Effector memory CD4-positive, alpha-beta T cell (primary cell): Measurements from ENCODE around the gene EPN1.

Experiments used
- DNase-seq, 3 donors: peaks; one replicate each; pipeline ENCODE4 v3.0.0-alpha.2; 2020
- H3K27ac ChIP-seq: 2 replicates; pipeline ENCODE4 v1.7.0; 2013; ENCODE audit warnings: mild to moderate bottlenecking, low read length, moderate library complexity; ENCODE audit not compliant: insufficient read depth, poor library complexity, severe bottlenecking
- H3K27me3 ChIP-seq: replicated peaks from 2 replicates; pipeline ENCODE4 v1.7.0; 2013; ENCODE audit warnings: mild to moderate bottlenecking, low read length; ENCODE audit not compliant: insufficient read depth, control insufficient read depth, poor library complexity, severe bottlenecking
- H3K36me3 ChIP-seq: 2 replicates; pipeline ENCODE4 v1.7.0; 2013; ENCODE audit warnings: mild to moderate bottlenecking, low read length, moderate library complexity; ENCODE audit not compliant: control insufficient read depth, insufficient read depth
- H3K4me1 ChIP-seq: 2 replicates; pipeline ENCODE4 v1.7.0; 2013; ENCODE audit warnings: low read length, mild to moderate bottlenecking; ENCODE audit not compliant: control insufficient read depth, insufficient read depth, poor library complexity, severe bottlenecking
- H3K4me3 ChIP-seq: 2 replicates; pipeline ENCODE4 v1.7.0; 2013; ENCODE audit warnings: low read length, low read depth, mild to moderate bottlenecking; ENCODE audit not compliant: insufficient read depth, poor library complexity, severe bottlenecking
- H3K9me3 ChIP-seq: 2 replicates; pipeline ENCODE4 v1.7.0; 2013; ENCODE audit warnings: mild to moderate bottlenecking, low read length, moderate library complexity; ENCODE audit not compliant: control insufficient read depth

EPN1 gene

GRCh38 chr19:55670280-55671053, 4.6 kb upstream of the EPN1 start:
- H3K4me3 ChIP-seq = no peak overlapping the region
- H3K4me1 ChIP-seq = peaks cover 4% of the 10 kb centered on the region
- H3K27ac ChIP-seq = no peak overlapping the region
- DNase-seq = no peak
- H3K27me3 ChIP-seq = no peaks in the 10 kb centered on the region
- H3K36me3 ChIP-seq = peaks cover 65% of the 10 kb centered on the region
- no peaks in the 10 kb centered on the region for H3K9me3 ChIP-seq

DNA sequence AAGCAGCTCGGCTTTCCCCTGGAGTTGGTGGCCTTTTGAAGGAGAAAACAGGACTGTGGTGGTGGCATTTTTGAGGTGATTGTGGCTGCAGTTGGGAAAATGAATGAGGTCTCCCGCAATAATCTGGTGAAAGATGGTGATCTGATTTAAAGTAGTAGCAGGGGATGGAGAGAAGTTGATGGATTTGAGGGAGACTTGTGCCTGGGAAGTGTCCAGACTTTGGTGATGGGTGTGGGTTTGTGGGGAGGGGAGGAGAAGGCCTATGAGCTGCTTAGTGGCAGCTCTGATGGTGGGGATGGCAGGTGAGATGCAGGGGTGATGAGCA, 4.0 kb upstream of the EPN1 start:
- H3K9me3 ChIP-seq = no peaks in the 10 kb centered on the region
- peaks cover 60% of the 10 kb centered on the region for H3K36me3 ChIP-seq
- no peak for DNase-seq
- H3K4me3 ChIP-seq = no peak overlapping the region
- peaks cover 9% of the 10 kb centered on the region for H3K4me1 ChIP-seq
- H3K27ac ChIP-seq = no peak overlapping the region
- no peaks in the 10 kb centered on the region for H3K27me3 ChIP-seq

DNA sequence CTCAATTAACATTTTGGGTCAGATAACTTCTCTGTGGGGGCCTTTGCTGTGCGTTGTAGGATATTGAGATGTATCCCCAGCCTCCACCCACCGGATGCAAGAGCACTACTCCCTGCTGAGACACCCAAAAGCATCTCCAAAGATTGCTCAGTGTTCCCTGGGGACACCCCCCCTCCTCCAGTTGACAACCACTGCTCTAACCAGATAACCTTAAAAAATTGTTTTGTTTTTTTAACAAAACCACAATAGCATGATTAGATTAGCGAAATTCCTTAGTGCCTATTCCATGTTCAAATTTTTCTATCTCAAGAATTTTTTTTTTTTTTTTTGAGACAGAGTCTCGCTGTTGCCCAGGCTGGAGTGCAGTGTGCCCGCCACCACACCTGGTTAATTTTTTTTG, 2.6 kb upstream of the EPN1 start:
- H3K36me3 ChIP-seq = peaks cover 46% of the 10 kb centered on the region
- H3K27me3 ChIP-seq = no peaks in the 10 kb centered on the region
- no peak overlapping the region for H3K4me3 ChIP-seq
- peaks cover 20% of the 10 kb centered on the region for H3K4me1 ChIP-seq
- DNase-seq = no peak
- no peaks in the 10 kb centered on the region for H3K9me3 ChIP-seq
- H3K27ac ChIP-seq = no peak overlapping the region

DNA sequence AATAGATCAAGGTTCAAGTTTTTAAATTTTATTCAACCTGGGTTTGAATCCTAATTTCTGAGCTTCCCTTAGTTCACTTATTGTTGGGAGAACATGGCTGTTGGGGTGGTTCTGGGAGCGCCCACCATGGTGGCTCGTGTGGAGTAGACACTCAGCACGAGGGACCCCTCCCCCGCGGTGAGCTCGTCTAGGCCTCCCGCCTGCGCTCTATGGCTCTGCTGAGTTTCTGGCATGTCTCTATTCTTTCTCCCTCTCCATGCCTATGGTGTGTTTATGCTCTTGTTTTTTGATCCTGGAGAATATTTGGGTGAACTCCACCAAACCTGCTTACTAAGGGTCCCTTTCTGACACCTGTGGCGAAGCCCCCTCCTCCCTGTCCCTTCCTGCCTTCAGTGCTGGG, 1.6 kb upstream of the EPN1 start:
- peaks cover 43% of the 10 kb centered on the region for H3K36me3 ChIP-seq

DNA sequence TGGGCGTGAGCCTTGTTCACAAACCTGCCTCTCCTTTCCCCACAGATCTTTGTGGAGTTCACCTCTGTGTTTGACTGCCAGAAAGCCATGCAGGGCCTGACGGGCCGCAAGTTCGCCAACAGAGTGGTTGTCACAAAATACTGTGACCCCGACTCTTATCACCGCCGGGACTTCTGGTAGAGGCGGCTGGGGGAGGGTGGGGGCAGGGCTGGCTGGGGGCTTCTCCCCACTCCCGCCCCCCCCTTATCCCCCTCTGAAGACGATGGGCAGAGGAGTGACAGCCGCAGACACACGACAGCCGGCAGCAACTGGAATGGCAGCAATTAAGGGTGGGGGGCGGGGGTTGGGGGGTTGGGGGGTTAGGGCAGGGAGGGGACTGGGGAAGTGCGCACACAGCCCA, 1.1 kb upstream of the EPN1 start:
- DNase-seq = no peak
- Histone ChIP-seq H3K4me3 (no peak overlapping the region), H3K27me3 (no peaks in the 10 kb centered on the region), H3K9me3 (no peaks in the 10 kb centered on the region), H3K27ac (peak overlapping the region; percentile 14), H3K36me3 (peaks cover 43% of the 10 kb centered on the region), H3K4me1 (peaks cover 24% of the 10 kb centered on the region)

More for the DNA sequence above, 1.6 kb upstream of the EPN1 start:
- Histone ChIP-seq H3K9me3 (no peaks in the 10 kb centered on the region), H3K27me3 (no peaks in the 10 kb centered on the region), H3K4me1 (peaks cover 24% of the 10 kb centered on the region), H3K27ac (peak overlapping the region; percentile 14), H3K4me3 (no peak overlapping the region)
- DNase-seq = no peak

DNA sequence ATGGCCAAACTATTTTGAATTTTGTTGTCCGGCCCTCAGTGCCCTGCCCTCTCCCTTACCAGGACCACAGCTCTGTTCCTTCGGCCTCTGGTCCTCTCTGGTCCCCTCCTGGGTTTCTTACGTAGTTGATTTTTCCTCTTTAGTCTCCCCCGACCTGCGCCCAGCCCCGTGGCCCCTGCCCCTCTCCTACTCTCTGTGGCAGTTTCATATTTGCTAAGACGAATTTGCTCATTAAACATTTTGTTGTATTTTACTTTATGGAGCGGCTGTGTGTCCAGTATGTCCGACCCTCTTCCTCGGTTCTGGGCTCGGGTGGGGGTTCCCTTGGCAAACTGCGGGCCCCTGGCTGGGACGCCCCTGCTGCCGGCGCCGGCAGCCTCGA, 576 bp upstream of the EPN1 start:
- Histone ChIP-seq H3K36me3 (peaks cover 43% of the 10 kb centered on the region), H3K4me3 (peak overlapping the region; percentile 48), H3K4me1 (peaks cover 24% of the 10 kb centered on the region), H3K27ac (peak overlapping the region; percentile 72), H3K27me3 (no peaks in the 10 kb centered on the region), H3K9me3 (no peaks in the 10 kb centered on the region)
- no peak for DNase-seq

GRCh38 chr19:55675661-55676354, 782 bp downstream of the EPN1 start:
- peaks cover 24% of the 10 kb centered on the region for H3K4me1 ChIP-seq
- H3K36me3 ChIP-seq = peaks cover 43% of the 10 kb centered on the region
- H3K27ac ChIP-seq = peak overlapping the region; percentile 72
- DNase-seq = no peak
- no peaks in the 10 kb centered on the region for H3K9me3 ChIP-seq
- peak overlapping the region; percentile 48 for H3K4me3 ChIP-seq
- H3K27me3 ChIP-seq = no peaks in the 10 kb centered on the region

DNA sequence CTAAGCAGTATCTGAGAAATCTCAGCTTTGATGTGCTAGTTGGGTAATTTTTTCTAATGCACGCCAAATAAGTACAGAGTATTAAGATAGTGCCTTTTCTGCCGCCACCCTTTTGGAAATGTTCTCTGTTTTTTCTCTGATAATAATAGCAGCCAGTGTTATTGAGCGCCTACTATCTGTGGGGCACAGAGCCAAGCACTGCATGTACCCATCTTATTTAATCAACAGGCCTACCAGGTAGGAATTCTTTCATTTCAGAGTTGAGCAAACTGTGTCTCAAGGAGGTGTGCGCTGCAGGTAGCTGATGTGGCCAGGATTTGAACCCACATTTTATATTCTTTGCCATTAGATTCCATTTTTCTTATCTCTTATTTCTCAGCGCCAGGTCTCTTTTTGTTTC, 1.4 kb downstream of the EPN1 start:
- H3K36me3 ChIP-seq = peaks cover 42% of the 10 kb centered on the region
- no peaks in the 10 kb centered on the region for H3K9me3 ChIP-seq
- peak overlapping the region; percentile 13 for H3K4me3 ChIP-seq
- no peak for DNase-seq
- no peak overlapping the region for H3K27ac ChIP-seq
- peaks cover 24% of the 10 kb centered on the region for H3K4me1 ChIP-seq
- H3K27me3 ChIP-seq = no peaks in the 10 kb centered on the region

DNA sequence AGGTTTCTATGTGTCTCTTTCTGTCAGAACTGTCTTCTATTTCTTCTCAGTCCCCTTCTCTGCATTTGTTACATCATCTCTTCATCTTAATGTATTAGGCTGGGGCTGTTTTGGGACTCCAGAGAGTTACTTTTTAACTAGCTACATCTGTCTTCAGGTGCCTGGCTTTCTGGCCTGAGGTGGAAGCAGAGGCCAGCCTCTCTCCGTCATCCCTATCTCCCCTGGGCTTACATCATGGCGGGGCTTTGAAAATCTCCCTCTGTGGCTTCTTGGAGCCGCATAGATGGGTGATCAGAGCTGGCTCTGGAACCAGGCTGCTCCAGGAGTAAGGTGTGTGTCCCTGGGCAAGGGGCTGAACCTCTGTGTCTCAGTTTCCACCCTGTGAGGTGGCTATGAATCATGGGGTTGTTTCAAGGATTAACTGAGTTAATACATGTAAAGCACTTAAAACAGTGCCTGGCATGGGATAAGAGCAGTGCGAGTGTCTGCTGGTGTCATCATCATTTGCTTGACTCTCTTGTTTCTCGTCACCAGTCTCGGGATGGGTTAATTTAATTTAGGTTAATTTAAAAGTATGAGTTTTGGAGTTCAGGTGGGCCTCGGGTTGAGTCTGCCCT, 2.0 kb downstream of the EPN1 start:
- H3K27ac ChIP-seq = no peak overlapping the region
- H3K27me3 ChIP-seq = no peaks in the 10 kb centered on the region
- H3K36me3 ChIP-seq = peaks cover 42% of the 10 kb centered on the region
- H3K4me3 ChIP-seq = no peak overlapping the region
- no peak for DNase-seq
- peaks cover 24% of the 10 kb centered on the region for H3K4me1 ChIP-seq
- H3K9me3 ChIP-seq = no peaks in the 10 kb centered on the region

DNA sequence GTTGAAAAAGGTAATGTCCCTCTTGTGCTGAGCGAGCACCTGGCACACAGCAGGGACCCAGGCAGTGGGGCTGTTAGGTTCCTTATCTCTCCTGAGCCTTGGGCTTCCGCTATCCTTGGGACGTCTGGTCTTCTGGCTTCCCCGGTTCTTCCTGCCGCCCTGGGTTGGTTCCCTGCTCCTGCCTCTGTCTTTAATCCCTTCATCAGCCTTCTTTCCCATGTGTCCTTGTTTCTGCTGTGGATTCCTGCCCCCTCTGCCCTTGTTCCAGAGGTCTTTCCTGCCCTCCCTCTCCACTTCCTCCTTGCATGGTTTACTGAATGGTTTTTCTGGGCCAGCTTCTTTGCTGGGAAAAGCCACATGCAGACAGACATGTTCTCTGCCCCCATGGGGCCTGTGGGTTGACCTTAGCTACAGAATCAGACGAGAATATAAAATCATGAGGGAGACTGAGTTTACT, 2.6 kb downstream of the EPN1 start:
- no peak for DNase-seq
- H3K4me3 ChIP-seq = no peak overlapping the region
- no peaks in the 10 kb centered on the region for H3K9me3 ChIP-seq
- peaks cover 24% of the 10 kb centered on the region for H3K4me1 ChIP-seq
- peaks cover 42% of the 10 kb centered on the region for H3K36me3 ChIP-seq
- H3K27ac ChIP-seq = no peak overlapping the region
- H3K27me3 ChIP-seq = no peaks in the 10 kb centered on the region
